ENCODE results near the gene ANO5.

- TF ChIP-seq CTCF (IDR thresholded peaks at IDR 0.05; ENCODE audit: extremely low read depth in 1 of 2, insufficient read depth in 1 of 2, low read depth in 1 of 2, low read length in 2 of 2) (no peak), MAX (IDR thresholded peaks at IDR 0.05; ENCODE audit: insufficient read depth, insufficient read length) (no peak)
Measured at GRCh38 chr11:22275600-22275999, 82.7 kb downstream of the ANO5 start.
